Esophagus muscularis mucosa (tissue), 3 donors: ENCODE measurements around the gene STAT6.

Source experiments
- POLR2A ChIP-seq: fragments of 450-650 bp; IDR thresholded peaks from one replicate; pipeline ENCODE4 v1.6.1; 2017; ENCODE audit warnings: antibody characterized with exemption, moderate library complexity, mild to moderate bottlenecking, low read depth
- POLR2AphosphoS5 ChIP-seq, 2 donors: sonication (generic); formaldehyde crosslinking; IDR thresholded peaks; one replicate each; pipeline ENCODE4 v1.6.1; 2017; ENCODE audit warnings: antibody characterized with exemption in 2 of 2
- TF ChIP-seq, protein P1 (sequence below), 3 experiments: fragments of 200-600 bp in 2 of 3; fragments of 450-650 bp in 1 of 3; sonication (generic) in 2 of 3; IDR thresholded peaks; one replicate each; pipeline ENCODE4 v1.5.1; 2017 to 2019; ENCODE audit warnings: antibody characterized with exemption in 3 of 3, mild to moderate bottlenecking in 2 of 3, moderate library complexity in 1 of 3

DNA sequence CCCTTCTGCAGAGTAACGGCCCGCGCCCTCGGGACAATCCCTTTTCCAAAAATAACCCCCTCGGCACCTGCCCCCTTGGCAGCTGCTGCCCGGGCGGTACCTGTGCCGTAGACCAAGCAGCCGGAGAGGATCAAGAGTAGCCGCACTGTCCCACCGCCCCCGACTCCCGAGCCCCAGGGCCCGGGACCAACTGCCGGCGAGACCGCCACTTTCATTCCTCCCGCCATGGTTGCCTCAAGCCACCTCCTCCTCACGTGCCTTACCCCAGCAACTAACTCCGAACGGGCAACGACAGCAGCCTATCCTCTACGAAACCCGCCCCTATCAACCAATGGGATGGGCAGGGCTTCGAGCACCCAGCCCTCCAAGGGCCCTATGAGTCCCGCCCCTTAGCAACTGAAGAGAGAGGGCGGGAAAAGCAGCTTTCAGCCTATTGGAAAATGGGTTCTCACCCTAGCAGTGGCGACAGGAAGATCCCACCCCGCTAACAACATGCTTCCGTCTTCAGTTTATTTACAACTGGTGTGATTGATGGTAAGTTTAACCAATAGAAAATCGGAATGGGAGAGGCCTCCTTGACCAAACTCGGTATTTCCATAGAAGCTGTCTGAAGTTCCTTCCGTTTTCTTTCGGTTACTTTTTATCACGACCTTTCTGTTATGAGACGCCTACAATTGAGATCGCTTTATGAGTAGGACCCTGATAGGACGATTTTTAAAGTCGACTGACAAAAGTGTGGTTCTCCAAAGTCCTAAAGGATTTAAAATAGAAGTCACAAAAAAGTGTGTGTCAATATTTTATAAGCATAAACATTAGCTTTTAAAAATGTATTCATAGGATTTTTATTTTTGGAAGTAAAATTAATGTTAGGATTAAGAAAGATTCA is 32.4 kb downstream of the STAT6 start, which contains the start of gene NEMP1:
- TF ChIP-seq POLR2AphosphoS5 (IDR thresholded peaks at IDR 0.05), result peak; percentile 78 to 87
- TF ChIP-seq, protein P1, sequence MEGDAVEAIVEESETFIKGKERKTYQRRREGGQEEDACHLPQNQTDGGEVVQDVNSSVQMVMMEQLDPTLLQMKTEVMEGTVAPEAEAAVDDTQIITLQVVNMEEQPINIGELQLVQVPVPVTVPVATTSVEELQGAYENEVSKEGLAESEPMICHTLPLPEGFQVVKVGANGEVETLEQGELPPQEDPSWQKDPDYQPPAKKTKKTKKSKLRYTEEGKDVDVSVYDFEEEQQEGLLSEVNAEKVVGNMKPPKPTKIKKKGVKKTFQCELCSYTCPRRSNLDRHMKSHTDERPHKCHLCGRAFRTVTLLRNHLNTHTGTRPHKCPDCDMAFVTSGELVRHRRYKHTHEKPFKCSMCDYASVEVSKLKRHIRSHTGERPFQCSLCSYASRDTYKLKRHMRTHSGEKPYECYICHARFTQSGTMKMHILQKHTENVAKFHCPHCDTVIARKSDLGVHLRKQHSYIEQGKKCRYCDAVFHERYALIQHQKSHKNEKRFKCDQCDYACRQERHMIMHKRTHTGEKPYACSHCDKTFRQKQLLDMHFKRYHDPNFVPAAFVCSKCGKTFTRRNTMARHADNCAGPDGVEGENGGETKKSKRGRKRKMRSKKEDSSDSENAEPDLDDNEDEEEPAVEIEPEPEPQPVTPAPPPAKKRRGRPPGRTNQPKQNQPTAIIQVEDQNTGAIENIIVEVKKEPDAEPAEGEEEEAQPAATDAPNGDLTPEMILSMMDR (IDR thresholded peaks at IDR 0.05), result peak in 1 of 3 experiments; percentile 27
- TF ChIP-seq POLR2A, result no peak
